ENCODE data around the gene IL1RN. TPM values are rescaled to one million over a fixed set of nuclear protein-coding genes. Genes with fewer than 3 reads are reported as not detected.
A peak's percentile ranks its signal among the peaks of the same experiment; 100 is the strongest.

IL1RN gene
- total and polyA plus RNA-seq, 2 of the 13 experiments (the other 11 are each of a cell fraction or from before 2014, with no cell fraction given) = 21.2 to 101 TPM

DNA sequence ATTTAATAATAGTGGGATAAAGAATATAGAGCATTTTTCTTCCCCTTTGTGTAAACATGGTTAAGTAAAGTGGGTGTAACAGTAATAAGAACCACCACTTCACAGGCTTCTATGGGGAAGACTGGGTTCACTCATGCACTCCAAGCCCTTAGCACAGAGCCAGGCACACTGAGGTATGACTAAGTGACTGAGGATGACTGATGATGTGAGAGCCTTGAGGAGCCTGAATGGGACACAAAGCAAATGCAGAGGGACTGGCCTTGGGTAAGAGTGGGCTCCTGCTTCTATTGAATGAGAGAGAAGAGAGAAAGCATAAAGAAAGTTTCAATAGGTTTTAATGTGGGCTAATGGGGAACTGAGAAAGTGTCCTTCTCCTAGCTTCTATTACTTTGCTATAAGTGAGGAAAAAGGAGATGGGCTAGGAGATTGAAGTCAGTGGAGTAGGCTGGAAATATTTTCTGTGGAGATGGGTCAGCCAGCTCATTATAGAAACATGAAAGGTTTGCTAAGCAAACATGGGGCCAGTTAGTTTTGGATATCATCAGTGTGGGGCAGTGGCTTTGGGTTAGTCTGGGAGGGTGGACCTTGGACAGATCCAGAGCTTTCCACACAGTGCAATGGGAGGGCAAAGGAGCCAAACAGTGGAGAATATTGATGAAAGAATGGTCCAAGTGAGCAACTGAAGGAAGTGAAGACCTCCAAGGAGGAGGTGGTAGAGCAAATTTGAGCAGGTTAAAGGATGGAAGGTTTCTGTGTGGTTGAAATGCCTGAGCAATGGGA lies 39.0 kb upstream of the IL1RN start (continued):
- TF ChIP-seq EEA1 (CRISPR knock-in tag; IDR thresholded peaks at IDR 0.05; ENCODE audit: borderline replicate concordance) (no peak), ERF (CRISPR knock-in tag; IDR thresholded peaks at IDR 0.05) (0 out of 2 replicates have a peak, but pooled peaks have one; percentile 33), HNRNPK (IDR thresholded peaks at IDR 0.05; ENCODE audit: low read depth, low read length, poor library complexity, severe bottlenecking) (no peak), ZSCAN20 (CRISPR knock-in tag; IDR thresholded peaks at IDR 0.05; ENCODE audit: borderline replicate concordance) (no peak), ZNF563 (CRISPR knock-in tag; IDR thresholded peaks at IDR 0.05) (no peak), JARID2 (CRISPR knock-in tag; IDR thresholded peaks at IDR 0.05; ENCODE audit: insufficient replicate concordance) (no peak), TRIM24 (CRISPR knock-in tag; IDR thresholded peaks at IDR 0.05) (no peak), KLF6 (CRISPR knock-in tag; IDR thresholded peaks at IDR 0.05) (no peak), KDM4B (CRISPR knock-in tag; IDR thresholded peaks at IDR 0.05) (0 out of 2 replicates have a peak, but pooled peaks have one; percentile 44), ZEB1 (IDR thresholded peaks at IDR 0.05; ENCODE audit: insufficient replicate concordance, low read depth) (no peak), JUND (CRISPR knock-in tag; IDR thresholded peaks at IDR 0.05) (no peak), ZNF749 (CRISPR knock-in tag; IDR thresholded peaks at IDR 0.05; ENCODE audit: borderline replicate concordance) (no peak), MAFK (conservative IDR thresholded peaks at IDR 0.05 in 1 of 2, IDR thresholded peaks at IDR 0.05 in 1 of 2; ENCODE audit: low read length in 2 of 2) (no peak), NCOR1 (IDR thresholded peaks at IDR 0.05; ENCODE audit: borderline replicate concordance, low read length) (peak; percentile 65; the same call in 1 of the 2 replicates), DMAP1 (CRISPR knock-in tag; IDR thresholded peaks at IDR 0.05) (no peak), ZNF44 (CRISPR knock-in tag; IDR thresholded peaks at IDR 0.05) (no peak), ZNF619 (CRISPR knock-in tag; IDR thresholded peaks at IDR 0.05) (no peak), KLF12 (CRISPR knock-in tag; IDR thresholded peaks at IDR 0.05; ENCODE audit: borderline replicate concordance) (no peak), HNRNPH1 (optimal IDR thresholded peaks at IDR 0.05; ENCODE audit: low read depth, low read length) (no peak), HMG20B (CRISPR knock-in tag; conservative IDR thresholded peaks at IDR 0.05) (no peak), RNF2 (conservative IDR thresholded peaks at IDR 0.05; ENCODE audit: low read depth) (no peak), RFXAP (CRISPR knock-in tag; IDR thresholded peaks at IDR 0.05; ENCODE audit: borderline replicate concordance) (no peak)
- TF ChIP-seq, protein P1, sequence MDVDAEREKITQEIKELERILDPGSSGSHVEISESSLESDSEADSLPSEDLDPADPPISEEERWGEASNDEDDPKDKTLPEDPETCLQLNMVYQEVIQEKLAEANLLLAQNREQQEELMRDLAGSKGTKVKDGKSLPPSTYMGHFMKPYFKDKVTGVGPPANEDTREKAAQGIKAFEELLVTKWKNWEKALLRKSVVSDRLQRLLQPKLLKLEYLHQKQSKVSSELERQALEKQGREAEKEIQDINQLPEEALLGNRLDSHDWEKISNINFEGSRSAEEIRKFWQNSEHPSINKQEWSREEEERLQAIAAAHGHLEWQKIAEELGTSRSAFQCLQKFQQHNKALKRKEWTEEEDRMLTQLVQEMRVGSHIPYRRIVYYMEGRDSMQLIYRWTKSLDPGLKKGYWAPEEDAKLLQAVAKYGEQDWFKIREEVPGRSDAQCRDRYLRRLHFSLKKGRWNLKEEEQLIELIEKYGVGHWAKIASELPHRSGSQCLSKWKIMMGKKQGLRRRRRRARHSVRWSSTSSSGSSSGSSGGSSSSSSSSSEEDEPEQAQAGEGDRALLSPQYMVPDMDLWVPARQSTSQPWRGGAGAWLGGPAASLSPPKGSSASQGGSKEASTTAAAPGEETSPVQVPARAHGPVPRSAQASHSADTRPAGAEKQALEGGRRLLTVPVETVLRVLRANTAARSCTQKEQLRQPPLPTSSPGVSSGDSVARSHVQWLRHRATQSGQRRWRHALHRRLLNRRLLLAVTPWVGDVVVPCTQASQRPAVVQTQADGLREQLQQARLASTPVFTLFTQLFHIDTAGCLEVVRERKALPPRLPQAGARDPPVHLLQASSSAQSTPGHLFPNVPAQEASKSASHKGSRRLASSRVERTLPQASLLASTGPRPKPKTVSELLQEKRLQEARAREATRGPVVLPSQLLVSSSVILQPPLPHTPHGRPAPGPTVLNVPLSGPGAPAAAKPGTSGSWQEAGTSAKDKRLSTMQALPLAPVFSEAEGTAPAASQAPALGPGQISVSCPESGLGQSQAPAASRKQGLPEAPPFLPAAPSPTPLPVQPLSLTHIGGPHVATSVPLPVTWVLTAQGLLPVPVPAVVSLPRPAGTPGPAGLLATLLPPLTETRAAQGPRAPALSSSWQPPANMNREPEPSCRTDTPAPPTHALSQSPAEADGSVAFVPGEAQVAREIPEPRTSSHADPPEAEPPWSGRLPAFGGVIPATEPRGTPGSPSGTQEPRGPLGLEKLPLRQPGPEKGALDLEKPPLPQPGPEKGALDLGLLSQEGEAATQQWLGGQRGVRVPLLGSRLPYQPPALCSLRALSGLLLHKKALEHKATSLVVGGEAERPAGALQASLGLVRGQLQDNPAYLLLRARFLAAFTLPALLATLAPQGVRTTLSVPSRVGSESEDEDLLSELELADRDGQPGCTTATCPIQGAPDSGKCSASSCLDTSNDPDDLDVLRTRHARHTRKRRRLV (CRISPR knock-in tag; IDR thresholded peaks at IDR 0.05) = no peak
- TF ChIP-seq, protein P2, sequence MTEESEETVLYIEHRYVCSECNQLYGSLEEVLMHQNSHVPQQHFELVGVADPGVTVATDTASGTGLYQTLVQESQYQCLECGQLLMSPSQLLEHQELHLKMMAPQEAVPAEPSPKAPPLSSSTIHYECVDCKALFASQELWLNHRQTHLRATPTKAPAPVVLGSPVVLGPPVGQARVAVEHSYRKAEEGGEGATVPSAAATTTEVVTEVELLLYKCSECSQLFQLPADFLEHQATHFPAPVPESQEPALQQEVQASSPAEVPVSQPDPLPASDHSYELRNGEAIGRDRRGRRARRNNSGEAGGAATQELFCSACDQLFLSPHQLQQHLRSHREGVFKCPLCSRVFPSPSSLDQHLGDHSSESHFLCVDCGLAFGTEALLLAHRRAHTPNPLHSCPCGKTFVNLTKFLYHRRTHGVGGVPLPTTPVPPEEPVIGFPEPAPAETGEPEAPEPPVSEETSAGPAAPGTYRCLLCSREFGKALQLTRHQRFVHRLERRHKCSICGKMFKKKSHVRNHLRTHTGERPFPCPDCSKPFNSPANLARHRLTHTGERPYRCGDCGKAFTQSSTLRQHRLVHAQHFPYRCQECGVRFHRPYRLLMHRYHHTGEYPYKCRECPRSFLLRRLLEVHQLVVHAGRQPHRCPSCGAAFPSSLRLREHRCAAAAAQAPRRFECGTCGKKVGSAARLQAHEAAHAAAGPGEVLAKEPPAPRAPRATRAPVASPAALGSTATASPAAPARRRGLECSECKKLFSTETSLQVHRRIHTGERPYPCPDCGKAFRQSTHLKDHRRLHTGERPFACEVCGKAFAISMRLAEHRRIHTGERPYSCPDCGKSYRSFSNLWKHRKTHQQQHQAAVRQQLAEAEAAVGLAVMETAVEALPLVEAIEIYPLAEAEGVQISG (CRISPR knock-in tag; IDR thresholded peaks at IDR 0.05) = no peak; the same call in 1 of the 2 replicates
